Tibial artery (tissue), 4 donors: ENCODE results near the gene MYADM.

Source experiments
- DNase-seq, 2 donors: peaks; one replicate each; pipeline ENCODE4 v3.0.0-alpha.2; 2019
- H3K27ac ChIP-seq, 2 donors: fragments of 200-600 bp; sonication (generic) in 1 of 2; 1 replicate in 1 of 2; 2 replicates in 1 of 2; pipeline ENCODE4 v1.5.1; 2018 to 2019; ENCODE audit warnings: mild to moderate bottlenecking in 1 of 2
- H3K27me3 ChIP-seq, 2 donors: fragments of 200-600 bp; sonication (generic) in 1 of 2; one replicate each; pipeline versions ENCODE4 v1.5.1 to v1.6.0; 2016 to 2019
- H3K36me3 ChIP-seq, 3 donors: fragments of 200-600 bp; sonication (generic) in 2 of 3; one replicate each; pipeline ENCODE4 v1.5.1; 2016 to 2019; ENCODE audit warnings: mild to moderate bottlenecking in 2 of 3
- H3K4me1 ChIP-seq, 4 donors: fragments of 200-600 bp; sonication (generic) in 2 of 4; 1 replicate in 3 of 4; 2 replicates in 1 of 4; pipeline ENCODE4 v1.5.1; 2016 to 2019
- H3K4me3 ChIP-seq, 2 donors: fragments of 200-600 bp; sonication (generic) in 1 of 2; 1 replicate in 1 of 2; 2 replicates in 1 of 2; pipeline ENCODE4 v1.5.1; 2018 to 2019; ENCODE audit warnings: mild to moderate bottlenecking in 2 of 2
- H3K9me3 ChIP-seq, 3 donors: fragments of 200-600 bp; sonication (generic) in 1 of 3; one replicate each; pipeline ENCODE4 v1.5.1; 2016 to 2019
- intact Hi-C: fragments of 100-400 bp; cut with DNase I; formaldehyde crosslinking; loops from one replicate; pipeline ENCODE4 v1.15.0; 2023; ENCODE audit warnings: low total_unique reads
- TF ChIP-seq, protein P1 (sequence below), 2 experiments: fragments of 200-600 bp in 1 of 2; fragments of 450-650 bp in 1 of 2; IDR thresholded peaks; one replicate each; pipeline ENCODE4 v1.5.1; 2017 to 2019; ENCODE audit warnings: antibody characterized with exemption in 2 of 2, mild to moderate bottlenecking in 1 of 2, moderate library complexity in 1 of 2

MYADM gene

DNA sequence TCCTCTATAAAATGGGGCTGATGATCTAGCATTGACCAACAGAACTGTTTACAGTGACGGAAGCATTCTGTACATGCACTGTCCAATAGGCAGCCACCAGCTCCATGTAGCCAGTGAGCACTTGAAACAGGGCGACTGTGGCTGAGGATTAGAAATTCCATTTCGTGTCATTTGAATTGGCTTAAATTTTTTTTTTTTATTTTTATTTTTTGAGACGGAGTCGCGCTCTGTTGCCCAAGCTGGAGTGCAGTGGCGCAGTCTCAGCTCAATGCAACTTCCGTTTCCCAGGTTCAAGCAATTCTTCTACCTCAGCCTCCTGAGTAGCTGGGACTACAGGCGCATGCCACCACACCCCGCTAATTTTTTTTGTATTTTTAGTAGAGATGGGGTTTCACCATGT, 17.4 kb downstream of the MYADM start:
- Histone ChIP-seq H3K27ac (no peak overlapping the region), H3K27me3 (peaks cover 0 to 39% of the 10 kb centered on the region in 2 donors), H3K36me3 (no peaks in the 10 kb centered on the region), H3K9me3 (no peaks in the 10 kb centered on the region), H3K4me3 (no peak overlapping the region), H3K4me1 (peaks cover 0 to 24% (median 17%) of the 10 kb centered on the region in 4 donors)
- DNase-seq: no peak
- TF ChIP-seq, protein P1, sequence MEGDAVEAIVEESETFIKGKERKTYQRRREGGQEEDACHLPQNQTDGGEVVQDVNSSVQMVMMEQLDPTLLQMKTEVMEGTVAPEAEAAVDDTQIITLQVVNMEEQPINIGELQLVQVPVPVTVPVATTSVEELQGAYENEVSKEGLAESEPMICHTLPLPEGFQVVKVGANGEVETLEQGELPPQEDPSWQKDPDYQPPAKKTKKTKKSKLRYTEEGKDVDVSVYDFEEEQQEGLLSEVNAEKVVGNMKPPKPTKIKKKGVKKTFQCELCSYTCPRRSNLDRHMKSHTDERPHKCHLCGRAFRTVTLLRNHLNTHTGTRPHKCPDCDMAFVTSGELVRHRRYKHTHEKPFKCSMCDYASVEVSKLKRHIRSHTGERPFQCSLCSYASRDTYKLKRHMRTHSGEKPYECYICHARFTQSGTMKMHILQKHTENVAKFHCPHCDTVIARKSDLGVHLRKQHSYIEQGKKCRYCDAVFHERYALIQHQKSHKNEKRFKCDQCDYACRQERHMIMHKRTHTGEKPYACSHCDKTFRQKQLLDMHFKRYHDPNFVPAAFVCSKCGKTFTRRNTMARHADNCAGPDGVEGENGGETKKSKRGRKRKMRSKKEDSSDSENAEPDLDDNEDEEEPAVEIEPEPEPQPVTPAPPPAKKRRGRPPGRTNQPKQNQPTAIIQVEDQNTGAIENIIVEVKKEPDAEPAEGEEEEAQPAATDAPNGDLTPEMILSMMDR (IDR thresholded peaks at IDR 0.05): no peak
- intact Hi-C loops: no loop called here

- peaks cover 0 to 67% of the 10 kb centered on the region in 2 donors for H3K27me3 ChIP-seq
- no peak for DNase-seq
- peaks cover 0 to 6% (median 5%) of the 10 kb centered on the region in 4 donors for H3K4me1 ChIP-seq
- TF ChIP-seq, protein P1 (IDR thresholded peaks at IDR 0.05): no peak
- no peaks in the 10 kb centered on the region for H3K36me3 ChIP-seq
- H3K27ac ChIP-seq: no peak overlapping the region
- H3K9me3 ChIP-seq: no peaks in the 10 kb centered on the region
- H3K4me3 ChIP-seq: no peak overlapping the region
- intact Hi-C loops: no loop called here
These were observed 24.8 kb downstream of the MYADM start for GRCh38 chr19:53892301-53892980.

- H3K9me3 ChIP-seq: no peaks in the 10 kb centered on the region
- intact Hi-C loops: no loop called here
- DNase-seq: no peak
These were observed 25.3 kb downstream of the MYADM start for GRCh38 chr19:53892981-53893325.

GRCh38 chr19:53894707-53895106, 27.0 kb downstream of the MYADM start:
- intact Hi-C loops: no loop called here
- Histone ChIP-seq H3K4me3 (no peak overlapping the region), H3K9me3 (no peaks in the 10 kb centered on the region), H3K27ac (no peak overlapping the region), H3K36me3 (no peaks in the 10 kb centered on the region), H3K27me3 (peaks cover 0 to 85% of the 10 kb centered on the region in 2 donors), H3K4me1 (peaks cover 0 to 4% (median 4%) of the 10 kb centered on the region in 4 donors)
- TF ChIP-seq, protein P1 (IDR thresholded peaks at IDR 0.05): no peak
- DNase-seq: no peak

More at GRCh38 chr19:53892981-53893325, 25.3 kb downstream of the MYADM start:
- Histone ChIP-seq H3K4me3 (no peak overlapping the region), H3K4me1 (peaks cover 0 to 6% (median 5%) of the 10 kb centered on the region in 4 donors), H3K27me3 (peaks cover 0 to 70% of the 10 kb centered on the region in 2 donors), H3K27ac (no peak overlapping the region), H3K36me3 (no peaks in the 10 kb centered on the region)
- TF ChIP-seq, protein P1 (IDR thresholded peaks at IDR 0.05): no peak

- H3K9me3 ChIP-seq: no peaks in the 10 kb centered on the region
- intact Hi-C loops: no loop called here
These were observed 29.0 kb downstream of the MYADM start for GRCh38 chr19:53896682-53897081.

More at GRCh38 chr19:53896682-53897081, 29.0 kb downstream of the MYADM start:
- H3K27ac ChIP-seq: no peak overlapping the region
- TF ChIP-seq, protein P1 (IDR thresholded peaks at IDR 0.05): no peak
- no peaks in the 10 kb centered on the region for H3K36me3 ChIP-seq
- no peak for DNase-seq
- no peak overlapping the region for H3K4me3 ChIP-seq
- H3K4me1 ChIP-seq: no peaks in the 10 kb centered on the region
- H3K27me3 ChIP-seq: peaks cover 0 to 82% of the 10 kb centered on the region in 2 donors
